Neural progenitor cell (in vitro differentiated cells): ENCODE results near the gene PTPRR. TPM values are rescaled to one million over a fixed set of nuclear protein-coding genes. Genes with fewer than 3 reads are reported as not detected.

ENCODE experiments used
- DNase-seq: peaks from one replicate; pipeline ENCODE4 v3.0.0-alpha.2; 2016; ENCODE audit warnings: low spot score
- H2AFZ ChIP-seq: fragments of 200-600 bp; sonication (generic); replicated peaks from 2 replicates; pipeline ENCODE4 v1.6.1; 2016; ENCODE audit warnings: antibody characterized with exemption
- H3F3A ChIP-seq: fragments of 200-600 bp; sonication (generic); 2 replicates; pipeline ENCODE4 v1.6.1; 2016; ENCODE audit warnings: antibody characterized with exemption, low read depth
- H3K27ac ChIP-seq: fragments of 200-600 bp; sonication (generic); 2 replicates; pipeline ENCODE4 v1.5.1; 2016; ENCODE audit warnings: mild to moderate bottlenecking
- H3K27me3 ChIP-seq: fragments of 200-600 bp; sonication (generic); 2 replicates; pipeline ENCODE4 v1.6.1; 2016; ENCODE audit warnings: mild to moderate bottlenecking, moderate library complexity
- H3K36me3 ChIP-seq: fragments of 200-600 bp; sonication (generic); 2 replicates; pipeline ENCODE4 v1.5.1; 2016
- H3K4me1 ChIP-seq: fragments of 200-600 bp; sonication (generic); 2 replicates; pipeline ENCODE4 v1.6.1; 2016; ENCODE audit warnings: mixed run types
- H3K4me2 ChIP-seq: fragments of 200-600 bp; sonication (generic); 2 replicates; pipeline ENCODE4 v1.6.1; 2016
- H3K4me3 ChIP-seq: fragments of 200-600 bp; sonication (generic); 2 replicates; pipeline ENCODE4 v1.5.1; 2016
- H3K79me2 ChIP-seq: fragments of 200-600 bp; sonication (generic); 2 replicates; pipeline ENCODE4 v1.6.1; 2016; ENCODE audit warnings: low read depth
- H3K9ac ChIP-seq: fragments of 200-600 bp; sonication (generic); 2 replicates; pipeline ENCODE4 v1.6.1; 2016
- H3K9me3 ChIP-seq: fragments of 200-600 bp; sonication (generic); 2 replicates; pipeline ENCODE4 v1.5.1; 2016; ENCODE audit warnings: low read depth
- H4K20me1 ChIP-seq: fragments of 200-600 bp; sonication (generic); 2 replicates; pipeline ENCODE4 v1.6.1; 2016; ENCODE audit warnings: low read depth
- H3K27ac Mint-ChIP-seq: 3 replicates; pipeline ENCODE4 v1.8.0; 2021; ENCODE audit warnings: mixed read lengths
- H3K27me3 Mint-ChIP-seq: 2 replicates; pipeline ENCODE4 v1.8.0; 2022; ENCODE audit warnings: low read depth, mild to moderate bottlenecking, inconsistent platforms, moderate library complexity, mixed read lengths; ENCODE audit not compliant: insufficient read depth
- H3K36me3 Mint-ChIP-seq: 3 replicates; pipeline ENCODE4 v1.8.0; 2021; ENCODE audit warnings: mixed read lengths
- H3K4me1 Mint-ChIP-seq: 3 replicates; pipeline ENCODE4 v1.8.0; 2021; ENCODE audit warnings: mixed read lengths
- H3K4me3 Mint-ChIP-seq: 3 replicates; pipeline ENCODE4 v1.8.0; 2021; ENCODE audit warnings: mild to moderate bottlenecking, moderate library complexity, mixed read lengths
- H3K9me3 Mint-ChIP-seq: 3 replicates; pipeline ENCODE4 v1.8.0; 2020; ENCODE audit warnings: mixed read lengths
- EZH2 ChIP-seq: fragments of 200-600 bp; sonication (generic); IDR thresholded peaks from 2 replicates; pipeline ENCODE4 v1.6.1; 2017; ENCODE audit warnings: antibody characterized with exemption, mild to moderate bottlenecking, moderate library complexity
- EZH2phosphoT487 ChIP-seq: fragments of 200-600 bp; sonication (generic); IDR thresholded peaks from 2 replicates; pipeline ENCODE4 v1.6.1; 2017; ENCODE audit warnings: antibody characterized with exemption
- total RNA-seq: library from RNA; depleted of rRNA; stranded (reverse); fragments of >200 nt; gene quantifications from 2 replicates; pipeline ENCODE4 v1.2.3, GENCODE V29; 2015; ENCODE audit warnings: low replicate concordance
- TF ChIP-seq, protein P1 (sequence below): fragments of 200-600 bp; sonication (generic); IDR thresholded peaks from 2 replicates; pipeline ENCODE4 v1.5.1; 2017; ENCODE audit warnings: antibody characterized with exemption, mild to moderate bottlenecking

The PTPRR gene
- total RNA-seq, 1 donor from 2014 or later: not detected

DNA sequence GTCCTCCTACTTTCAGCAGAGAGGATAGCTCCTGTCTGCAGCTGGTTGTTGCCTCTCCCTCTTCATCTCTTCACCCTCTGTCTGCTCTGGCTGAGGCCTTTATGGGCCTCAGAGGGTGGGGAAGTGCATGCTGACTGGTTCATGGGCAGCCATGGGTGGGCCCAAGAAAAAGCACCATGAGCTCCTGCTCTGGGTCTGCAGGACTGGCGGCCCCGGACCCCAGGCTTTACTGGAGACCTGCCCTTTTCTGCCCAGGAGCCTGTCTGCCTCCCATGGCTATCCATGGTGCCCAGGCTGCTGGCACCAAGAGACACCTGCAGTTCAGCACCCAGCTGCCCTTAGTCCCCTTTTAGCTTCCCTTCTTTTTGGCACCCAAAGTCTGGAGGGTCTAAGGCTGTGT is 137.1 kb downstream of the PTPRR start:
- Histone ChIP-seq H3K79me2 (no peaks in the 10 kb centered on the region), H3K27ac (no peak overlapping the region), H3K9ac (no peak overlapping the region), H3K4me2 (no peak overlapping the region), H3K27me3 (no peaks in the 10 kb centered on the region), H3K36me3 (no peaks in the 10 kb centered on the region), H4K20me1 (no peaks in the 10 kb centered on the region), H2AFZ (no peak overlapping the region), H3K4me1 (no peaks in the 10 kb centered on the region), H3K9me3 (no peaks in the 10 kb centered on the region), H3F3A (no peaks in the 10 kb centered on the region), H3K4me3 (no peak overlapping the region)
- no peak for DNase-seq
- H3K36me3 Mint-ChIP-seq: no peaks in the 10 kb centered on the region
- no peak overlapping the region for H3K27ac Mint-ChIP-seq
- no peaks in the 10 kb centered on the region for H3K27me3 Mint-ChIP-seq
- TF ChIP-seq EZH2phosphoT487 (no peak), EZH2 (no peak)
- TF ChIP-seq, protein P1, sequence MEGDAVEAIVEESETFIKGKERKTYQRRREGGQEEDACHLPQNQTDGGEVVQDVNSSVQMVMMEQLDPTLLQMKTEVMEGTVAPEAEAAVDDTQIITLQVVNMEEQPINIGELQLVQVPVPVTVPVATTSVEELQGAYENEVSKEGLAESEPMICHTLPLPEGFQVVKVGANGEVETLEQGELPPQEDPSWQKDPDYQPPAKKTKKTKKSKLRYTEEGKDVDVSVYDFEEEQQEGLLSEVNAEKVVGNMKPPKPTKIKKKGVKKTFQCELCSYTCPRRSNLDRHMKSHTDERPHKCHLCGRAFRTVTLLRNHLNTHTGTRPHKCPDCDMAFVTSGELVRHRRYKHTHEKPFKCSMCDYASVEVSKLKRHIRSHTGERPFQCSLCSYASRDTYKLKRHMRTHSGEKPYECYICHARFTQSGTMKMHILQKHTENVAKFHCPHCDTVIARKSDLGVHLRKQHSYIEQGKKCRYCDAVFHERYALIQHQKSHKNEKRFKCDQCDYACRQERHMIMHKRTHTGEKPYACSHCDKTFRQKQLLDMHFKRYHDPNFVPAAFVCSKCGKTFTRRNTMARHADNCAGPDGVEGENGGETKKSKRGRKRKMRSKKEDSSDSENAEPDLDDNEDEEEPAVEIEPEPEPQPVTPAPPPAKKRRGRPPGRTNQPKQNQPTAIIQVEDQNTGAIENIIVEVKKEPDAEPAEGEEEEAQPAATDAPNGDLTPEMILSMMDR: no peak
- no peak overlapping the region for H3K4me3 Mint-ChIP-seq
- H3K4me1 Mint-ChIP-seq: peaks cover 2% of the 10 kb centered on the region
- peaks cover 7% of the 10 kb centered on the region for H3K9me3 Mint-ChIP-seq

DNA sequence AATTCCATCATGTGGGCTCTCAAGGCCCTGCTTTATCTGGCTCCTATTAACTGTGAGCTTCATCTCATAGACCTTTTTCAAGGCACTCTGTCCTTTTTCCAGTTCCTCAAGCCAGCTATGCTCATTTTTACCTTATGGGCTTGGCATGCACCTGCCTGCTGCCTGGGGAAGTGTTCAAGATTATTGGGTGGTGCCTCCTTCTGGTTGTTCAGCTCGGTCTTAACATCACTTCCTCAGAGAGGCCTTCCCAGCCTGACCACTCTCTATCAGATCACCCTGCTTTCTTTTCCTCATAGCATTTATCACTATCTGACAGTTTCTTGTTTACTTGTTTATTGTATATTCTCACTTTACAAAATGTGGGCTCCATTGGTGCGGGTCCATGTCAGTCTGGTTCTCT is 141.3 kb downstream of the PTPRR start:
- H2AFZ ChIP-seq: no peak overlapping the region
- no peaks in the 10 kb centered on the region for H3K36me3 Mint-ChIP-seq
- H3K27ac ChIP-seq: no peak overlapping the region
- no peaks in the 10 kb centered on the region for H4K20me1 ChIP-seq
- no peaks in the 10 kb centered on the region for H3K36me3 ChIP-seq
- peaks cover under 1% of the 10 kb centered on the region for H3K4me1 Mint-ChIP-seq
- no peaks in the 10 kb centered on the region for H3K27me3 ChIP-seq
- TF ChIP-seq EZH2phosphoT487 (no peak), EZH2 (no peak)
- TF ChIP-seq, protein P1: no peak
- no peaks in the 10 kb centered on the region for H3K9me3 ChIP-seq
- H3K4me3 ChIP-seq: no peak overlapping the region
- no peak overlapping the region for H3K9ac ChIP-seq
- no peak overlapping the region for H3K4me2 ChIP-seq
- H3K27me3 Mint-ChIP-seq: no peaks in the 10 kb centered on the region
- H3K4me1 ChIP-seq: no peaks in the 10 kb centered on the region
- H3F3A ChIP-seq: no peaks in the 10 kb centered on the region
- DNase-seq: no peak
- H3K9me3 Mint-ChIP-seq: peaks cover 4% of the 10 kb centered on the region
- no peak overlapping the region for H3K27ac Mint-ChIP-seq
- no peaks in the 10 kb centered on the region for H3K79me2 ChIP-seq
- H3K4me3 Mint-ChIP-seq: no peak overlapping the region

DNA sequence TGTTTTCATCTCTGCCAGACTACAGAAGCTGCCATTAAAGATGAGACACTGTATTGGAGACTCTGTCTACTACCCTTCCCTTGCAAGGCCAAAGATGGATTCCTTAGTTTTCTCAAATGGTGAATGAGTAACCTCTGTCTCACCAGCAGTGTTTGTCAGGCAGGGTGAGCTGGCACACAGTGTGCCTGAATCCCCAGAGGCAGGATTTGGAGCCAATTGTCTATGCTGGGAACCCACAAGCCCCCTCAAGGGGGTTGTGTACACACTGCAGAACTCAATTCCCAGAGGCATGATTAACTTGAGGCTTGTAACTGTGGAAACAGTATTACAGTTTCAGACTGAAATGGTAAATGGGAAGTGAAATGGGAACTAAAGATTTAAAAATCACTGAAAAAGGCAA is 146.5 kb downstream of the PTPRR start:
- Mint-ChIP-seq H3K4me1 (peaks cover 4% of the 10 kb centered on the region), H3K36me3 (no peaks in the 10 kb centered on the region), H3K27me3 (peaks cover 3% of the 10 kb centered on the region), H3K4me3 (no peak overlapping the region), H3K9me3 (no peaks in the 10 kb centered on the region), H3K27ac (no peak overlapping the region)
- DNase-seq: peak; percentile 18
- TF ChIP-seq EZH2phosphoT487 (no peak), EZH2 (no peak)
- TF ChIP-seq, protein P1: no peak
- Histone ChIP-seq H3K27me3 (no peaks in the 10 kb centered on the region), H3K79me2 (no peaks in the 10 kb centered on the region), H4K20me1 (no peaks in the 10 kb centered on the region), H3K4me2 (no peak overlapping the region), H3K4me1 (no peaks in the 10 kb centered on the region), H2AFZ (no peak overlapping the region), H3F3A (no peaks in the 10 kb centered on the region), H3K36me3 (no peaks in the 10 kb centered on the region), H3K27ac (no peak overlapping the region), H3K4me3 (no peak overlapping the region), H3K9ac (no peak overlapping the region), H3K9me3 (no peaks in the 10 kb centered on the region)
